HS-27A (cell line): Measurements from ENCODE around the gene PALS1.
"Not testable (repeated sequence)": the region's sequence is repeated elsewhere in the genome, so short reads cannot be mapped to it uniquely, and the experiment has no call there.

Source experiments
- DNase-seq: peaks from one replicate; pipeline ENCODE4 v3.0.0-alpha.2; 2012; ENCODE audit warnings: low read depth, missing footprints

The PALS1 gene

DNA sequence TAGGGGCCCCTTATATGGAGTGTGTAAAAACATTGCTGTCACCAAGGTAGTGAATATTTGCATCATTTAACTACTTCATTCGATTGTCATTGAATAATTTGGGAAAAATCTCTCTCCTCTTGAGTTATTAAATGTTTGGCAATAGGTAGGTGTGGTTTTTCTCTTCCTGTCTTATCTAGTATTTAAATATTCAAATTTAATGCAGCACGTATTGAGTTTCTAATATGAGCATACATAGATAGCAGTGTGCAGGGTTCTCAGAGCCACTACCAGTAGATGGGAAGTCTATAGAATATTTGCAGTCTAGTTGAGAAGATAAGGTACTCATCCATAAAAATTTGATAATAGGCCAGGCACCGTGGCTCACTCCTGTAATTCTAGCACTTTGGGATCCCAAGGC lies 16.7 kb downstream of the PALS1 start:
- no peak for DNase-seq

GRCh38 chr14:67260965-67261364 lies 19.7 kb downstream of the PALS1 start:
- no peak for DNase-seq

DNA sequence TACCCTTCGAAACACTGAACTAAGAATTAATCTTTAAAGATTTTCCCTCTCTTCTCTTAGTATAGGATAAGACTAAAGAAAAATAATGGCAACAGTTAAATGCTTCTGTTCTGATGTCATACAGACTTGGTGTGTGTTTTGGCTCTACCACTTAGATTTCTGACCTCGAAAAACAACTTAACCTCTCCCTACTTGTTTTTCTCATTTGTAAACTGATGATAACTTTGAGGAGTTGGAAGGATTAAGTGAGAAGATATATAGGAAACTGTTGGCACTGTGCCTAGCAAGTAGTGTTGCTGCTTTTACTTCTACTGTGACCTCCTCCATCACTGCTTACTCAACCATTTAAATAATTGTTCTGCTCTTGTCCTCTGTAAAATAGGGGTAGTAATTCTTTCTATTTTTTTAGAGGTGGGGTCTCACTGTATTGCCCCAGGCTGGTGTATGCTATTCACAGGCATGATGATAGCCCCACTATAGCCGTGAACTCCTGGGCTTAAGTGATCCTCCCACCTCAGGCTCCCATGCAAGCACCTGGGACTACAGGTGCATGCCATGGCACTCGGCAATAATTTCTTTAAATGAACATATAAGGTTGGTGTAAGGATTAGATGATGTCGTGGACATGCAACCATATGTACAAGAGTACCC lies 22.4 kb downstream of the PALS1 start:
- DNase-seq: peak; percentile 30

GRCh38 chr14:67265131-67265530 lies 23.9 kb downstream of the PALS1 start:
- peak; percentile 31 for DNase-seq

- DNase-seq: no peak
These were observed 26.5 kb downstream of the PALS1 start for GRCh38 chr14:67267576-67268328.

GRCh38 chr14:67268426-67269150 lies 27.4 kb downstream of the PALS1 start:
- no peak for DNase-seq

- no peak for DNase-seq
These were observed 28.2 kb downstream of the PALS1 start for GRCh38 chr14:67269298-67270060.

GRCh38 chr14:67270145-67270753 lies 29.0 kb downstream of the PALS1 start:
- DNase-seq: no peak

DNA sequence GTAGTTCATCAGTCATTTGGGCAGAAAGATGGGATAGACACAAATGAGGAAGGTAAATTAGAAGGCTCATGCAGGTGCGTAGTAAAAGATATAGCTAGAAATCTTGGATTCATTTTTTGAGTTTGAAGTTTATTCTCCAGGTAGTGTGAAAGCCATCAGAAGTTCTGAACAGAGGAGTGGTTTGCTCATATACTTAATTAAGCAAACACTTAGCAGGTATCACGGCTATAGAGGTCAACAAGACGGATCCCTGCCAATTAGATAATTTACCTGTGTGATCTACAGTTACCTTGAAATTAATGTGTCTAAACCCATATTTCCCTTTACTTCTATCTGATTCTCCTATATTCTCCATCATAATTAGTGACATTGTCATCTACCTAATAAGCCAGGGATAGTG lies 29.7 kb downstream of the PALS1 start:
- DNase-seq: no peak

DNA sequence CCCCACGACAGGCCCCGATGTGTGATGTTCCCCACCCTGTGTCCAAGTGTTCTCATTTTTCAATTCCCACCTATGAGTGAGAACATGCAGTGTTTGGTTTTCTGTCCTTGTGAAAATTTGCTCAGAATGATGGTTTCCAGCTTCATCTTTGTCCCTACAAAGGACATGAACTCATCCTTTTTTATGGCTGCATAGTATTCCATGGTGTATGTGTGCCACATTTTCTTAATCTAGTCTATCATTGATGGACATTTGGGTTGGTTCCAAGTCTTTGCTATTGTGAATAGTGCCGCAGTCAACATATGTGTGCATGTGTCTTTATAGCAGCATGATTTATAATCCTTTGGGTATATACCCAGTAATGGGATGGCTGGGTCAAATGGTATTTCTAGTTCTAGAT lies 32.0 kb downstream of the PALS1 start:
- DNase-seq: not testable (repeated sequence)

- no peak for DNase-seq
These were observed 34.9 kb downstream of the PALS1 start for GRCh38 chr14:67276131-67276530.

GRCh38 chr14:67280506-67280905 lies 39.3 kb downstream of the PALS1 start:
- DNase-seq: no peak

GRCh38 chr14:67285876-67286452 lies 44.7 kb downstream of the PALS1 start:
- DNase-seq: no peak
